HG02870 (cell line): ENCODE results near the gene COL6A1.

Experiments used
- ATAC-seq: cut with Tn5 transposase; IDR thresholded peaks from one replicate; pipeline ENCODE4 v1.9.1; 2021; ENCODE audit warnings: mild to moderate bottlenecking, moderate library complexity; ENCODE audit not compliant: unreplicated experiment

Gene COL6A1

GRCh38 chr21:45993210-45994085 is 11.9 kb downstream of the COL6A1 start:
- no peak for ATAC-seq

GRCh38 chr21:45994086-45994661 is 12.6 kb downstream of the COL6A1 start:
- no peak for ATAC-seq

- ATAC-seq: no peak
These were observed 13.5 kb downstream of the COL6A1 start for GRCh38 chr21:45994759-45995685.

- ATAC-seq: no peak
These were observed 14.2 kb downstream of the COL6A1 start for GRCh38 chr21:45995686-45996179.

- no peak for ATAC-seq
These were observed 15.0 kb downstream of the COL6A1 start for GRCh38 chr21:45996311-45997204.

- no peak for ATAC-seq
These were observed 15.6 kb downstream of the COL6A1 start for GRCh38 chr21:45997205-45997494.

GRCh38 chr21:45997495-45998275 is 16.1 kb downstream of the COL6A1 start:
- no peak for ATAC-seq

- ATAC-seq: no peak
These were observed 16.7 kb downstream of the COL6A1 start for GRCh38 chr21:45998276-45998701.

GRCh38 chr21:45998871-45999580 is 17.5 kb downstream of the COL6A1 start:
- ATAC-seq: no peak

GRCh38 chr21:45999581-46000181 is 18.1 kb downstream of the COL6A1 start:
- ATAC-seq: no peak

- ATAC-seq: no peak
These were observed 18.7 kb downstream of the COL6A1 start for GRCh38 chr21:46000182-46000730.

GRCh38 chr21:46000731-46001641 is 19.4 kb downstream of the COL6A1 start:
- ATAC-seq: no peak

- ATAC-seq: no peak
These were observed 20.5 kb downstream of the COL6A1 start for GRCh38 chr21:46001821-46002681.

- no peak for ATAC-seq
These were observed 21.4 kb downstream of the COL6A1 start for GRCh38 chr21:46002841-46003574.

- ATAC-seq: no peak
These were observed 22.0 kb downstream of the COL6A1 start for GRCh38 chr21:46003575-46004007.
